SK-N-SH treated with all-trans-retinoic acid at 6 μM for 48 hours (cell line): ENCODE data around the gene ZHX3.

ENCODE experiments used
- ATAC-seq: fragments of 200-7000 bp; cut with Tn5 transposase; 3 replicates; pipeline ENCODE4 v1.9.1; 2020; ENCODE audit warnings: mild to moderate bottlenecking, moderate library complexity
- ARNTL ChIP-seq: fragments of 450-650 bp; formaldehyde crosslinking; IDR thresholded peaks from 2 replicates; pipeline ENCODE4 v1.5.0; 2020; ENCODE audit warnings: low read depth, mild to moderate bottlenecking, moderate library complexity, borderline replicate concordance
- CSDC2 ChIP-seq: fragments of 250-450 bp; sonication (Bioruptor Pico); IDR thresholded peaks from 2 replicates; pipeline ENCODE4 v1.5.0; 2020; ENCODE audit warnings: mild to moderate bottlenecking, moderate library complexity
- ESRRG ChIP-seq: fragments of 250-450 bp; sonication (Bioruptor Pico); IDR thresholded peaks from 2 replicates; pipeline ENCODE4 v1.6.1; 2021; ENCODE audit warnings: mild to moderate bottlenecking
- GLIS3 ChIP-seq: fragments of 250-450 bp; sonication (Bioruptor Pico); IDR thresholded peaks from 2 replicates; pipeline ENCODE4 v1.5.0; 2020; ENCODE audit warnings: mild to moderate bottlenecking, moderate library complexity
- ISL1 ChIP-seq: fragments of 250-450 bp; sonication (Bioruptor Pico); IDR thresholded peaks from 2 replicates; pipeline ENCODE4 v2.1.2; 2022; ENCODE audit warnings: mild to moderate bottlenecking, moderate library complexity
- OSR1 ChIP-seq: fragments of 250-450 bp; sonication (Bioruptor Pico); IDR thresholded peaks from 2 replicates; pipeline ENCODE4 v1.8.0; 2022; ENCODE audit warnings: moderate library complexity, mild to moderate bottlenecking, inconsistent platforms
- RARB ChIP-seq: fragments of 250-450 bp; sonication (Bioruptor Pico); IDR thresholded peaks from 2 replicates; pipeline ENCODE4 v1.8.0; 2021; ENCODE audit warnings: mild to moderate bottlenecking, moderate library complexity
- SNAI2 ChIP-seq: fragments of 250-450 bp; sonication (Bioruptor Pico); IDR thresholded peaks from 2 replicates; pipeline ENCODE4 v1.5.0; 2020; ENCODE audit warnings: mild to moderate bottlenecking, moderate library complexity
- TCF4 ChIP-seq: fragments of 250-450 bp; sonication (Bioruptor Pico); IDR thresholded peaks from 2 replicates; pipeline ENCODE4 v1.8.0; 2021; ENCODE audit warnings: mild to moderate bottlenecking, moderate library complexity, borderline replicate concordance
- TOX ChIP-seq: fragments of 250-450 bp; sonication (Bioruptor Pico); IDR thresholded peaks from 2 replicates; pipeline ENCODE4 v1.8.0; 2021; ENCODE audit warnings: mild to moderate bottlenecking, moderate library complexity, borderline replicate concordance
- ZC3H10 ChIP-seq: fragments of 250-450 bp; sonication (Bioruptor Pico); IDR thresholded peaks from 2 replicates; pipeline ENCODE4 v1.5.1; 2021; ENCODE audit warnings: mild to moderate bottlenecking, moderate library complexity
- ZFP3 ChIP-seq: fragments of 250-450 bp; sonication (Bioruptor Pico); IDR thresholded peaks from 2 replicates; pipeline ENCODE4 v1.5.0; 2020; ENCODE audit warnings: mild to moderate bottlenecking, moderate library complexity
- ZFP30 ChIP-seq: fragments of 450-650 bp; formaldehyde crosslinking; IDR thresholded peaks from 2 replicates; pipeline ENCODE4 v1.5.0; 2022; ENCODE audit warnings: mild to moderate bottlenecking, moderate library complexity
- ZNF565 ChIP-seq: fragments of 450-650 bp; formaldehyde crosslinking; conservative IDR thresholded peaks from 2 replicates; pipeline ENCODE4 v1.5.0; 2020; ENCODE audit warnings: low read depth, mild to moderate bottlenecking, moderate library complexity
- ZNF70 ChIP-seq: fragments of 450-650 bp; formaldehyde crosslinking; IDR thresholded peaks from 2 replicates; pipeline ENCODE4 v1.5.0; 2020; ENCODE audit warnings: mild to moderate bottlenecking, moderate library complexity
- ZNF8 ChIP-seq: fragments of 450-650 bp; formaldehyde crosslinking; IDR thresholded peaks from 2 replicates; pipeline ENCODE4 v1.5.0; 2020; ENCODE audit warnings: mild to moderate bottlenecking, moderate library complexity
- TF ChIP-seq, protein P1 (sequence below): fragments of 250-450 bp; sonication (Bioruptor Pico); IDR thresholded peaks from 2 replicates; pipeline ENCODE4 v1.8.0; 2020; ENCODE audit warnings: mild to moderate bottlenecking, moderate library complexity, borderline replicate concordance
- TF ChIP-seq, protein P2 (sequence below): fragments of 250-450 bp; sonication (Bioruptor Pico); IDR thresholded peaks from 2 replicates; pipeline ENCODE4 v1.5.0; 2020; ENCODE audit warnings: mild to moderate bottlenecking, moderate library complexity
- TF ChIP-seq, protein P3 (sequence below): fragments of 250-450 bp; sonication (Bioruptor Pico); IDR thresholded peaks from 2 replicates; pipeline ENCODE4 v1.5.1; 2020; ENCODE audit warnings: low read depth, mild to moderate bottlenecking, moderate library complexity
- TF ChIP-seq, protein P4 (sequence below): fragments of 250-450 bp; sonication (Bioruptor Pico); IDR thresholded peaks from 2 replicates; pipeline ENCODE4 v1.5.1; 2021; ENCODE audit warnings: mild to moderate bottlenecking, moderate library complexity

The ZHX3 gene

DNA sequence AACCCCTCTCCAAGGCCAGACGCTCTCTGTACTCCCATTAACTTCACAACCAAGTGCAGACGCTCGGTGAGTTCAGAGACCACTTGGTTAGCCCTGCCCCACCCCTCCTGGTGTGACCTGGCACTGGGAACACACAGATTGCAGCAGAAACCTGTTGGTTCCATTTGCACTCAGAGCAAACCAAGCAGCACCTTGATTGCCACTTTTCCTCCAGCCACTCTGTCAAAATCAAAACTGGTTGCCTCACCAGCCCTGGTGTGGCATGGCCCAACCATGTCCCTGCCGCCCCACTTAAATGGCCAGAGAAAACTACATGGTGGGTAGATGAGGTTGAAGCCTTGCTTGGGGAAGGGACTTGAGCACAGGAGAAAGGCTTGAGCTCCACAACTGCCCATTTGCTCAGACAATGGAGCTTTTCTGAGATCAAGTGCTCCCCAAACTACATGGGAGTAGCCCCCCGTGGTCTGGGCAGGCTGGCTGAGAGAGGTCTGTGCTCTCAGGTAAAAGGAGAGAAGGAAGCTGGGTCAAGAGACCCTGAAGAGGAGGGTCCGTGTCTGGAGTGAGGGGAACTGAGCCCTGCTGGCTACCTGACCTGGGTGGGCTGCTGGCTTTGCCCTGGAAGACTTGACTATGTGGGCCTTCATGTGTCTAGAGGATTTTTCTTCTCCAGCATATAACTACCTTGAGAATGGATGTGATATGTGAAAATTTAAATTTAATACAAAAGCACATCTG lies 136.8 kb downstream of the ZHX3 start:
- TF ChIP-seq ZC3H10 = no peak
- TF ChIP-seq, protein P1, sequence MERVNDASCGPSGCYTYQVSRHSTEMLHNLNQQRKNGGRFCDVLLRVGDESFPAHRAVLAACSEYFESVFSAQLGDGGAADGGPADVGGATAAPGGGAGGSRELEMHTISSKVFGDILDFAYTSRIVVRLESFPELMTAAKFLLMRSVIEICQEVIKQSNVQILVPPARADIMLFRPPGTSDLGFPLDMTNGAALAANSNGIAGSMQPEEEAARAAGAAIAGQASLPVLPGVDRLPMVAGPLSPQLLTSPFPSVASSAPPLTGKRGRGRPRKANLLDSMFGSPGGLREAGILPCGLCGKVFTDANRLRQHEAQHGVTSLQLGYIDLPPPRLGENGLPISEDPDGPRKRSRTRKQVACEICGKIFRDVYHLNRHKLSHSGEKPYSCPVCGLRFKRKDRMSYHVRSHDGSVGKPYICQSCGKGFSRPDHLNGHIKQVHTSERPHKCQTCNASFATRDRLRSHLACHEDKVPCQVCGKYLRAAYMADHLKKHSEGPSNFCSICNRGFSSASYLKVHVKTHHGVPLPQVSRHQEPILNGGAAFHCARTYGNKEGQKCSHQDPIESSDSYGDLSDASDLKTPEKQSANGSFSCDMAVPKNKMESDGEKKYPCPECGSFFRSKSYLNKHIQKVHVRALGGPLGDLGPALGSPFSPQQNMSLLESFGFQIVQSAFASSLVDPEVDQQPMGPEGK = no peak
- no peak for ATAC-seq

DNA sequence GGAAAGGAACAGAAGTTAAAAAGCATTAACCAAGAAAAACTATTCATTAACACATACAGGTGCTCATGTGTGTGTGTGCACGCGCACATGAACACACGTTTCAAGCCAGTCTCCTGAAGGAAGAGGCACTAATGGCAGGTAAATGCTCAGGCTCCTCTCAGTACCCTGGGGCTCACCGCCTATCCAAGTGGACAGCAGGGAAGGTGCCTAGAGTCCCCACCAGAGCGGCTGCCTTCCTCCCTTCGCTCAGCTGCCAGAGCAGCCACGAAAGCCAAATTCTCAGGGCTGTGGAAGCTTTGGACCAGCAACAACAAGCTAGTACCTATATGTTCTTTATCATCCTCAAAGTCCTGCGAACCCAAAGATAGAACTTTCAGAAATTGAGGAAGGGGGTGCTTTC lies 137.6 kb downstream of the ZHX3 start:
- ATAC-seq = no peak
- TF ChIP-seq ZC3H10 (no peak), RARB (no peak), GLIS3 (CRISPR knock-in tag) (no peak), SNAI2 (CRISPR knock-in tag) (no peak), ZFP3 (CRISPR knock-in tag) (no peak), TOX (CRISPR knock-in tag) (no peak), ARNTL (CRISPR knock-in tag) (no peak), ZNF70 (CRISPR knock-in tag) (no peak), ZNF565 (no peak), TCF4 (CRISPR knock-in tag) (no peak), ESRRG (CRISPR knock-in tag) (no peak), ISL1 (CRISPR knock-in tag) (no peak), OSR1 (CRISPR knock-in tag) (no peak), ZFP30 (CRISPR knock-in tag) (no peak)
- TF ChIP-seq, protein P2, sequence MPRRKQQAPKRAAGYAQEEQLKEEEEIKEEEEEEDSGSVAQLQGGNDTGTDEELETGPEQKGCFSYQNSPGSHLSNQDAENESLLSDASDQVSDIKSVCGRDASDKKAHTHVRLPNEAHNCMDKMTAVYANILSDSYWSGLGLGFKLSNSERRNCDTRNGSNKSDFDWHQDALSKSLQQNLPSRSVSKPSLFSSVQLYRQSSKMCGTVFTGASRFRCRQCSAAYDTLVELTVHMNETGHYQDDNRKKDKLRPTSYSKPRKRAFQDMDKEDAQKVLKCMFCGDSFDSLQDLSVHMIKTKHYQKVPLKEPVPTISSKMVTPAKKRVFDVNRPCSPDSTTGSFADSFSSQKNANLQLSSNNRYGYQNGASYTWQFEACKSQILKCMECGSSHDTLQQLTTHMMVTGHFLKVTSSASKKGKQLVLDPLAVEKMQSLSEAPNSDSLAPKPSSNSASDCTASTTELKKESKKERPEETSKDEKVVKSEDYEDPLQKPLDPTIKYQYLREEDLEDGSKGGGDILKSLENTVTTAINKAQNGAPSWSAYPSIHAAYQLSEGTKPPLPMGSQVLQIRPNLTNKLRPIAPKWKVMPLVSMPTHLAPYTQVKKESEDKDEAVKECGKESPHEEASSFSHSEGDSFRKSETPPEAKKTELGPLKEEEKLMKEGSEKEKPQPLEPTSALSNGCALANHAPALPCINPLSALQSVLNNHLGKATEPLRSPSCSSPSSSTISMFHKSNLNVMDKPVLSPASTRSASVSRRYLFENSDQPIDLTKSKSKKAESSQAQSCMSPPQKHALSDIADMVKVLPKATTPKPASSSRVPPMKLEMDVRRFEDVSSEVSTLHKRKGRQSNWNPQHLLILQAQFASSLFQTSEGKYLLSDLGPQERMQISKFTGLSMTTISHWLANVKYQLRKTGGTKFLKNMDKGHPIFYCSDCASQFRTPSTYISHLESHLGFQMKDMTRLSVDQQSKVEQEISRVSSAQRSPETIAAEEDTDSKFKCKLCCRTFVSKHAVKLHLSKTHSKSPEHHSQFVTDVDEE = no peak
- TF ChIP-seq, protein P3, sequence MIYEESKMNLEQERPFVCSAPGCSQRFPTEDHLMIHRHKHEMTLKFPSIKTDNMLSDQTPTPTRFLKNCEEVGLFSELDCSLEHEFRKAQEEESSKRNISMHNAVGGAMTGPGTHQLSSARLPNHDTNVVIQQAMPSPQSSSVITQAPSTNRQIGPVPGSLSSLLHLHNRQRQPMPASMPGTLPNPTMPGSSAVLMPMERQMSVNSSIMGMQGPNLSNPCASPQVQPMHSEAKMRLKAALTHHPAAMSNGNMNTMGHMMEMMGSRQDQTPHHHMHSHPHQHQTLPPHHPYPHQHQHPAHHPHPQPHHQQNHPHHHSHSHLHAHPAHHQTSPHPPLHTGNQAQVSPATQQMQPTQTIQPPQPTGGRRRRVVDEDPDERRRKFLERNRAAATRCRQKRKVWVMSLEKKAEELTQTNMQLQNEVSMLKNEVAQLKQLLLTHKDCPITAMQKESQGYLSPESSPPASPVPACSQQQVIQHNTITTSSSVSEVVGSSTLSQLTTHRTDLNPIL (CRISPR knock-in tag) = no peak
- TF ChIP-seq, protein P4, sequence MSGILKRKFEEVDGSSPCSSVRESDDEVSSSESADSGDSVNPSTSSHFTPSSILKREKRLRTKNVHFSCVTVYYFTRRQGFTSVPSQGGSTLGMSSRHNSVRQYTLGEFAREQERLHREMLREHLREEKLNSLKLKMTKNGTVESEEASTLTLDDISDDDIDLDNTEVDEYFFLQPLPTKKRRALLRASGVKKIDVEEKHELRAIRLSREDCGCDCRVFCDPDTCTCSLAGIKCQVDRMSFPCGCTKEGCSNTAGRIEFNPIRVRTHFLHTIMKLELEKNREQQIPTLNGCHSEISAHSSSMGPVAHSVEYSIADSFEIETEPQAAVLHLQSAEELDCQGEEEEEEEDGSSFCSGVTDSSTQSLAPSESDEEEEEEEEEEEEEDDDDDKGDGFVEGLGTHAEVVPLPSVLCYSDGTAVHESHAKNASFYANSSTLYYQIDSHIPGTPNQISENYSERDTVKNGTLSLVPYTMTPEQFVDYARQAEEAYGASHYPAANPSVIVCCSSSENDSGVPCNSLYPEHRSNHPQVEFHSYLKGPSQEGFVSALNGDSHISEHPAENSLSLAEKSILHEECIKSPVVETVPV (CRISPR knock-in tag) = no peak
- TF ChIP-seq, all 23 proteins: peak for 0

DNA sequence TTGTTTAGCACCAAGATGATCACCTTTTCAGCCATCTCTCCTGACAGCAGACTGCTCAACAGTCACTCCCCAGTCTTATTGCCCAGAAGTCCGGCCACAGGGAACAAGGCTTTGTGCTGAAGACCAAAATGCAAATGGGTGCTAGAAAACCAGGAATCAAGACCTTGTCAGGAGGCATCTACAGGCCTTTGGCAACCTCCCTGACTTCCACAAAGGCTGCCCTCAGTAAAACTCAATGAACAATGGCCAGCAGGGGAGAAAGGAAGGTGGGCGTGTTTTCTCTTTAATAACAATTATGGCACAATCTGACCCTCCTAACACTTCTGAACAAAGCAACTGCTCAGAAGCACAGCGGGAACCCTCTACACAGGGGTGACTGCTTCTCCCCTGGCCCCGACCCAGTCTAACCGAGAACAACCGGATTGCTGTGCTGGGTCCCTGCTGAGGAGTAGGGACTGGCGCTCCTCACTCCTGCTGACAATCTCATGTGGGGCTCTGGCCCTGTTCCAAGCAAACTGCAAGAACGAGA lies 138.6 kb downstream of the ZHX3 start:
- ATAC-seq = no peak
- no peak for TF ChIP-seq ZNF565
- no peak for TF ChIP-seq CSDC2 (CRISPR knock-in tag)
- TF ChIP-seq, protein P3 (CRISPR knock-in tag) = no peak
- TF ChIP-seq ARNTL (CRISPR knock-in tag) = no peak
- TF ChIP-seq TOX (CRISPR knock-in tag) = no peak
- TF ChIP-seq, protein P2 = no peak
- no peak for TF ChIP-seq ZNF8 (CRISPR knock-in tag)
- TF ChIP-seq OSR1 (CRISPR knock-in tag) = no peak
- TF ChIP-seq, protein P4 (CRISPR knock-in tag) = no peak
